ENCODE measurements around the gene LNP1.

DNA sequence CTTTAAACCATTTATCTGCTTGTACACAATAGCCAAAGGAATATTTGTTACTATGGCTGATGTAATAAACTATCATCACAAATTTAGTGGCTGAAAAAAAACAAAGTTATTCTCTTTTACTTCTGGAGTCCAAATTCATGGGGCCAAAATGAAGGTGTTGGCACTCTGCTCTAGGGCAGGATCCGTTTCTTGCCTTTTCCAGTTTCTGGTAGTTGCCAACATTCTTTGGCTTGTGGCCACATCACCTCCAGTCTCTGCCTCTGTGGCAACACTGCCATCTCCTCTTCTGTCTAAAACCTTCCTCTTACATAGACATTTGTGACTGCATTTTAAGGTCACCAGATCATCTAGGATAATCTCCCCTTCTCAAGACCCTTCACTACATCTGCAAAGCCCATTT lies 39.4 kb upstream of the LNP1 start:
- TF ChIP-seq CTCF (IDR thresholded peaks at IDR 0.05; ENCODE audit: borderline replicate concordance, extremely low read depth, low read length, poor library complexity, severe bottlenecking): no peak
- TF ChIP-seq EZH2 (IDR thresholded peaks at IDR 0.05; ENCODE audit: borderline replicate concordance, low read depth, low read length, severe bottlenecking): no peak
